Measurements from ENCODE around the gene ZNF205. TPM values are rescaled to one million over a fixed set of nuclear protein-coding genes. Genes with fewer than 3 reads are reported as not detected.

ZNF205 gene
- total and polyA plus RNA-seq, 2 of the 8 experiments (the other 6 are each of a cell fraction or from before 2014, with no cell fraction given), result 19.1 to 19.9 TPM

- Histone ChIP-seq H3K79me1 (ENCODE audit: low read depth, low read length) (no peaks in the 10 kb centered on the region; the same call in 1 of the 2 replicates), H3K79me2 (ENCODE audit: control insufficient read depth in 1 of 2, insufficient read depth in 2 of 2, low read length in 2 of 2) (peaks cover 7 to 18% of the 10 kb centered on the region in 2 experiments), H2AK5ac (ENCODE audit: low read depth, low read length) (no peak overlapping the region), H2BK15ac (ENCODE audit: low read length) (no peak overlapping the region; the same call in 1 of the 2 replicates), H4K91ac (replicated peaks; ENCODE audit: insufficient read length, low read length) (no peak overlapping the region), H3K9ac (replicated peaks in 1 of 4; ENCODE audit: extremely low read depth in 1 of 4, low read depth in 3 of 4, low read length in 3 of 4) (no peak overlapping the region), H4K8ac (ENCODE audit: extremely low read depth, insufficient read depth, low read length) (no peak overlapping the region), H3K9me3 (ENCODE audit: insufficient read depth in 2 of 2, low read depth in 1 of 2, low read length in 1 of 2) (no peaks in the 10 kb centered on the region), H2BK12ac (ENCODE audit: low read depth, low read length) (no peak overlapping the region), H3K23ac (ENCODE audit: insufficient read length) (no peak overlapping the region), H3K18ac (ENCODE audit: extremely low read depth, low read length) (no peak overlapping the region), H3K4me3 (ENCODE audit: extremely low read depth in 1 of 4, insufficient read depth in 2 of 4, low read depth in 3 of 4, low read length in 4 of 4) (no peak overlapping the region), H2AFZ (ENCODE audit: low read length) (no peak overlapping the region), H3K27ac (ENCODE audit: low read depth, low read length) (no peak overlapping the region), H2BK20ac (ENCODE audit: low read length) (no peak overlapping the region), H3K4me2 (ENCODE audit: insufficient read depth in 1 of 2, low read depth in 2 of 2, low read length in 2 of 2) (peak overlapping the region in 1 of 2 experiments; percentile 48; a peak in 2 of 4 replicates), H3K4ac (replicated peaks; ENCODE audit: insufficient read length, low read depth, low read length) (no peak overlapping the region), H3K56ac (replicated peaks; ENCODE audit: insufficient read length, low read depth, low read length) (no peak overlapping the region), H4K5ac (ENCODE audit: insufficient read length, low read depth, low read length) (no peak overlapping the region), H4K20me1 (replicated peaks in 1 of 2; ENCODE audit: control insufficient read depth in 1 of 2, insufficient read depth in 2 of 2, low read length in 2 of 2) (peaks cover 0 to 11% of the 10 kb centered on the region in 2 experiments), H3K27me3 (replicated peaks in 1 of 4; ENCODE audit: control insufficient read depth in 3 of 4, extremely low read depth in 1 of 4, insufficient read depth in 3 of 4, low read length in 3 of 4) (no peaks in the 10 kb centered on the region), H2BK120ac (replicated peaks; ENCODE audit: low read depth, low read length) (no peak overlapping the region), H3K4me1 (replicated peaks in 1 of 4; ENCODE audit: control insufficient read depth in 3 of 4, insufficient read depth in 4 of 4, low read length in 3 of 4) (peaks cover 0 to 12% (median 3%) of the 10 kb centered on the region in 4 experiments; a peak in 5 of 7 replicates), H3K14ac (ENCODE audit: insufficient read length) (no peak overlapping the region), H3K23me2 (ENCODE audit: low read depth, low read length) (peaks cover 8% of the 10 kb centered on the region), H3K36me3 (ENCODE audit: control insufficient read depth in 2 of 4, insufficient read depth in 4 of 4, low read length in 3 of 4) (peaks cover 0 to 11% (median 1%) of the 10 kb centered on the region in 4 experiments; a peak in 2 of 8 replicates), H2BK5ac (ENCODE audit: low read depth, low read length) (no peak overlapping the region)
- CTCF ChIA-PET (ENCODE audit: partially characterized antibody), result interaction anchor here (0.6 to 17.4 kb wide), 33 partner anchors 10 to 589 kb away, joined by 3 to 619 read pairs (median 6); partner anchors contain the start of genes CLDN6, IL32, MEFV and ZNF205
- no peak for FAIRE-seq
- peak; percentile 61 to 81 for DNase-seq (ENCODE audit: low read depth in 1 of 2, low spot score in 2 of 2)
- WGBS, 2 experiments (ENCODE audit: extremely low coverage in 1 of 2, insufficient coverage in 1 of 2, insufficient read length in 1 of 2, insufficient replicate concordance in 2 of 2, low coverage in 1 of 2, low lambda C conversion rate in 2 of 2, missing lambda C conversion rate in 1 of 2), result 62% methylated on average over 28 of the region's 28 CpGs; no CpG with 5 or more reads in 1 of the 2 experiments
- POLR2A ChIA-PET (ENCODE audit: partially characterized antibody), result interaction anchor here (0.6 to 9.3 kb wide), 22 partner anchors 11 to 115 kb away, joined by 3 to 109 read pairs (median 5); partner anchors contain the start of genes CLDN6, TNFRSF12A, ZNF205 and ZSCAN10
- no peak for TF ChIP-seq TBP (IDR thresholded peaks at IDR 0.05; ENCODE audit: low read depth, low read length)
- TF ChIP-seq TEAD4 (IDR thresholded peaks at IDR 0.05; ENCODE audit: low read depth, low read length), result no peak
- no peak for TF ChIP-seq EGR1 (IDR thresholded peaks at IDR 0.05; ENCODE audit: borderline replicate concordance, low read depth, low read length)
- no peak for TF ChIP-seq BRCA1 (IDR thresholded peaks at IDR 0.05; ENCODE audit: low read depth, low read length)
- no peak for TF ChIP-seq CHD2 (IDR thresholded peaks at IDR 0.05; ENCODE audit: low read length)
- no peak for TF ChIP-seq KDM1A (IDR thresholded peaks at IDR 0.05; ENCODE audit: borderline replicate concordance, low read length)
- no peak for TF ChIP-seq SRF (IDR thresholded peaks at IDR 0.05; ENCODE audit: low read depth, low read length)
- TF ChIP-seq KDM5A (IDR thresholded peaks at IDR 0.05; ENCODE audit: low read length), result no peak
Observed at GRCh38 chr16:3129137-3130131, 17.0 kb downstream of the ZNF205 start.

All from H1 (cell line).